HEK293 (cell line): ENCODE results near the gene SRSF12.

ENCODE experiments used
- CTCF ChIA-PET: fragments of 350-600 bp; formaldehyde crosslinking; extraction: SDS; loops from one replicate; lab custom pipeline; 2021; ENCODE audit warnings: antibody characterized with exemption; lab: Yijun Ruan, JAX
- POLR2A ChIA-PET: fragments of 300-600 bp; formaldehyde crosslinking; extraction: SDS; loops from one replicate; lab custom pipeline; 2020; ENCODE audit warnings: antibody characterized with exemption, inconsistent platforms; lab: Yijun Ruan, JAX
- H3K27ac ChIP-seq: fragments of 200-500 bp; sonication (Bioruptor generic); 2 replicates; pipeline ENCODE4 v1.5.1; 2014; ENCODE audit warnings: low read depth, low read length, control low read depth, inconsistent platforms; ENCODE audit errors: extremely low read depth
- H3K36me3 ChIP-seq, 2 experiments: fragments of 200-500 bp in 1 of 2; sonication (Bioruptor generic) in 1 of 2; 1 replicate in 1 of 2; 2 replicates in 1 of 2; pipeline ENCODE4 v1.5.1; 2014 to 2017; ENCODE audit warnings: inconsistent platforms in 2 of 2, low read length in 2 of 2; ENCODE audit not compliant: control insufficient read depth in 2 of 2, insufficient read depth in 1 of 2
- H3K4me1 ChIP-seq: fragments of 200-500 bp; sonication (Bioruptor generic); 2 replicates; pipeline ENCODE4 v1.5.1; 2014; ENCODE audit warnings: mild to moderate bottlenecking, low read length, inconsistent platforms; ENCODE audit not compliant: control insufficient read depth, insufficient read depth
- H3K4me3 ChIP-seq: 2 replicates; pipeline ENCODE4 v1.5.1; 2011; ENCODE audit warnings: low read depth, mild to moderate bottlenecking, control low read depth, low read length, moderate library complexity
- H3K9me3 ChIP-seq: fragments of 200-500 bp; sonication (Bioruptor generic); 2 replicates; pipeline ENCODE4 v1.5.1; 2014; ENCODE audit warnings: low read depth, low read length, inconsistent platforms; ENCODE audit not compliant: control insufficient read depth, insufficient read depth
- GLI4 ChIP-seq: fragments of 450-650 bp; formaldehyde crosslinking; IDR thresholded peaks from 2 replicates; pipeline ENCODE4 v1.5.1; 2016; ENCODE audit warnings: missing biosample characterization, missing genetic modification characterization
- KLF10 ChIP-seq: fragments of 450-650 bp; IDR thresholded peaks from 2 replicates; pipeline ENCODE4 v1.5.1; 2018; ENCODE audit warnings: missing biosample characterization, mild to moderate bottlenecking, missing genetic modification characterization
- ZBTB48 ChIP-seq: fragments of 450-650 bp; formaldehyde crosslinking; IDR thresholded peaks from 2 replicates; pipeline ENCODE4 v1.5.1; 2016; ENCODE audit warnings: missing biosample characterization, missing genetic modification characterization
- ZBTB7A ChIP-seq: fragments of 450-650 bp; formaldehyde crosslinking; IDR thresholded peaks from 2 replicates; pipeline ENCODE4 v1.5.1; 2016; ENCODE audit warnings: low read depth, missing biosample characterization, missing genetic modification characterization
- ZFHX2 ChIP-seq: fragments of 450-650 bp; formaldehyde crosslinking; conservative IDR thresholded peaks from 2 replicates; pipeline ENCODE4 v1.5.1; 2016; ENCODE audit warnings: missing biosample characterization, missing genetic modification characterization
- ZFP69B ChIP-seq: fragments of 450-650 bp; formaldehyde crosslinking; IDR thresholded peaks from 2 replicates; pipeline ENCODE4 v1.5.1; 2016; ENCODE audit warnings: missing biosample characterization, missing genetic modification characterization
- ZNF157 ChIP-seq: fragments of 450-650 bp; formaldehyde crosslinking; IDR thresholded peaks from 2 replicates; pipeline ENCODE4 v1.5.1; 2016; ENCODE audit warnings: missing biosample characterization, missing genetic modification characterization
- ZNF23 ChIP-seq: fragments of 450-650 bp; formaldehyde crosslinking; IDR thresholded peaks from 2 replicates; pipeline ENCODE4 v1.5.1; 2016; ENCODE audit warnings: missing biosample characterization, missing genetic modification characterization, borderline replicate concordance
- ZNF362 ChIP-seq: fragments of 450-650 bp; formaldehyde crosslinking; IDR thresholded peaks from 2 replicates; pipeline ENCODE4 v1.5.1; 2016; ENCODE audit warnings: missing biosample characterization, missing genetic modification characterization
- ZNF366 ChIP-seq: fragments of 450-650 bp; formaldehyde crosslinking; conservative IDR thresholded peaks from 2 replicates; pipeline ENCODE4 v1.5.1; 2016; ENCODE audit warnings: missing biosample characterization, missing genetic modification characterization
- ZNF48 ChIP-seq: fragments of 450-650 bp; formaldehyde crosslinking; IDR thresholded peaks from 2 replicates; pipeline ENCODE4 v1.5.1; 2016; ENCODE audit warnings: missing biosample characterization, missing genetic modification characterization
- ZNF596 ChIP-seq: fragments of 450-650 bp; IDR thresholded peaks from 2 replicates; pipeline ENCODE4 v1.5.0; 2018; ENCODE audit warnings: missing biosample characterization, mild to moderate bottlenecking, missing genetic modification characterization, moderate library complexity
- ZNF664 ChIP-seq: fragments of 450-650 bp; formaldehyde crosslinking; IDR thresholded peaks from 2 replicates; pipeline ENCODE4 v1.5.1; 2016; ENCODE audit warnings: missing biosample characterization, missing genetic modification characterization
- ZNF837 ChIP-seq: fragments of 450-650 bp; formaldehyde crosslinking; IDR thresholded peaks from 2 replicates; pipeline ENCODE4 v1.5.1; 2016; ENCODE audit warnings: missing biosample characterization, missing genetic modification characterization
- TF ChIP-seq, protein P1 (sequence below): fragments of 450-650 bp; formaldehyde crosslinking; IDR thresholded peaks from 2 replicates; pipeline ENCODE4 v1.5.1; 2016; ENCODE audit warnings: missing biosample characterization, missing genetic modification characterization
- TF ChIP-seq, protein P2 (sequence below): fragments of 450-650 bp; formaldehyde crosslinking; IDR thresholded peaks from 2 replicates; pipeline ENCODE4 v1.5.0; 2017; ENCODE audit warnings: missing biosample characterization, missing genetic modification characterization, borderline replicate concordance
- TF ChIP-seq, protein P3 (sequence below): fragments of 450-650 bp; formaldehyde crosslinking; IDR thresholded peaks from 2 replicates; pipeline ENCODE4; 2016; ENCODE audit warnings: missing biosample characterization, missing genetic modification characterization

Gene SRSF12

GRCh38 chr6:89069536-89070163 is 48.2 kb downstream of the SRSF12 start:
- POLR2A ChIA-PET, result no interaction called here
- H3K4me1 ChIP-seq, result no peaks in the 10 kb centered on the region
- TF ChIP-seq ZNF157 (tag by site-specific recombination), result no peak
- TF ChIP-seq ZNF366, result peak; percentile 87
- TF ChIP-seq, all 188 proteins: peak for 1
- Histone ChIP-seq H3K27ac (no peak overlapping the region), H3K36me3 (no peaks in the 10 kb centered on the region), H3K9me3 (no peaks in the 10 kb centered on the region), H3K4me3 (no peak overlapping the region)
- CTCF ChIA-PET, result interaction anchor here (0.6 to 0.7 kb wide), 2 partner anchors 54 to 87 kb away, joined by 3 read pairs; no protein-coding TSS in a partner anchor

DNA sequence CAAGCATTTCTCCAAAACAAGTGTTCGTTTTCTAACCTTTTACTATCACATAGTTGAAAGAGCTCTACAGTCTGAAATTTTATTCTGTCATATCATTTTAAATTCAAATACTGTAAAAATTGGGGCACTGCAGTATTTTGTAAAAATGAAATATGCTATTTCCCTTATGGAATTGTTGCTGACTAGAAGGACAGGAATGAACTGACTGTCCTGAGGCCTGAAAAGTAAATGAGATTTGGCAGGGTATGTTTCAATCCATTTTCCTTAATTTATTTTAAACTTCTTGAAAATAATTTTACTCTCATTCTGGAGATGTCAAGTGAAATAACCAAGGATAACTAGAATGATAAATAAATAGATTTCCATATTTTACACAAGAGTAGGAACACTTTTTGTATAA is 49.2 kb downstream of the SRSF12 start:
- Histone ChIP-seq H3K4me3 (no peak overlapping the region), H3K36me3 (no peaks in the 10 kb centered on the region), H3K4me1 (no peaks in the 10 kb centered on the region), H3K9me3 (no peaks in the 10 kb centered on the region)
- CTCF ChIA-PET, result interaction anchor here (0.6 kb wide), 2 partner anchors 42 to 86 kb away, joined by 3 to 4 read pairs; no protein-coding TSS in a partner anchor
- TF ChIP-seq, protein P1, sequence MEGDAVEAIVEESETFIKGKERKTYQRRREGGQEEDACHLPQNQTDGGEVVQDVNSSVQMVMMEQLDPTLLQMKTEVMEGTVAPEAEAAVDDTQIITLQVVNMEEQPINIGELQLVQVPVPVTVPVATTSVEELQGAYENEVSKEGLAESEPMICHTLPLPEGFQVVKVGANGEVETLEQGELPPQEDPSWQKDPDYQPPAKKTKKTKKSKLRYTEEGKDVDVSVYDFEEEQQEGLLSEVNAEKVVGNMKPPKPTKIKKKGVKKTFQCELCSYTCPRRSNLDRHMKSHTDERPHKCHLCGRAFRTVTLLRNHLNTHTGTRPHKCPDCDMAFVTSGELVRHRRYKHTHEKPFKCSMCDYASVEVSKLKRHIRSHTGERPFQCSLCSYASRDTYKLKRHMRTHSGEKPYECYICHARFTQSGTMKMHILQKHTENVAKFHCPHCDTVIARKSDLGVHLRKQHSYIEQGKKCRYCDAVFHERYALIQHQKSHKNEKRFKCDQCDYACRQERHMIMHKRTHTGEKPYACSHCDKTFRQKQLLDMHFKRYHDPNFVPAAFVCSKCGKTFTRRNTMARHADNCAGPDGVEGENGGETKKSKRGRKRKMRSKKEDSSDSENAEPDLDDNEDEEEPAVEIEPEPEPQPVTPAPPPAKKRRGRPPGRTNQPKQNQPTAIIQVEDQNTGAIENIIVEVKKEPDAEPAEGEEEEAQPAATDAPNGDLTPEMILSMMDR (tag by site-specific recombination), result no peak
- TF ChIP-seq, protein P2, sequence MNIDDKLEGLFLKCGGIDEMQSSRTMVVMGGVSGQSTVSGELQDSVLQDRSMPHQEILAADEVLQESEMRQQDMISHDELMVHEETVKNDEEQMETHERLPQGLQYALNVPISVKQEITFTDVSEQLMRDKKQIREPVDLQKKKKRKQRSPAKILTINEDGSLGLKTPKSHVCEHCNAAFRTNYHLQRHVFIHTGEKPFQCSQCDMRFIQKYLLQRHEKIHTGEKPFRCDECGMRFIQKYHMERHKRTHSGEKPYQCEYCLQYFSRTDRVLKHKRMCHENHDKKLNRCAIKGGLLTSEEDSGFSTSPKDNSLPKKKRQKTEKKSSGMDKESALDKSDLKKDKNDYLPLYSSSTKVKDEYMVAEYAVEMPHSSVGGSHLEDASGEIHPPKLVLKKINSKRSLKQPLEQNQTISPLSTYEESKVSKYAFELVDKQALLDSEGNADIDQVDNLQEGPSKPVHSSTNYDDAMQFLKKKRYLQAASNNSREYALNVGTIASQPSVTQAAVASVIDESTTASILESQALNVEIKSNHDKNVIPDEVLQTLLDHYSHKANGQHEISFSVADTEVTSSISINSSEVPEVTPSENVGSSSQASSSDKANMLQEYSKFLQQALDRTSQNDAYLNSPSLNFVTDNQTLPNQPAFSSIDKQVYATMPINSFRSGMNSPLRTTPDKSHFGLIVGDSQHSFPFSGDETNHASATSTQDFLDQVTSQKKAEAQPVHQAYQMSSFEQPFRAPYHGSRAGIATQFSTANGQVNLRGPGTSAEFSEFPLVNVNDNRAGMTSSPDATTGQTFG (tag by site-specific recombination), result no peak
- no peak for TF ChIP-seq ZNF362 (tag by site-specific recombination)
- TF ChIP-seq, protein P3, sequence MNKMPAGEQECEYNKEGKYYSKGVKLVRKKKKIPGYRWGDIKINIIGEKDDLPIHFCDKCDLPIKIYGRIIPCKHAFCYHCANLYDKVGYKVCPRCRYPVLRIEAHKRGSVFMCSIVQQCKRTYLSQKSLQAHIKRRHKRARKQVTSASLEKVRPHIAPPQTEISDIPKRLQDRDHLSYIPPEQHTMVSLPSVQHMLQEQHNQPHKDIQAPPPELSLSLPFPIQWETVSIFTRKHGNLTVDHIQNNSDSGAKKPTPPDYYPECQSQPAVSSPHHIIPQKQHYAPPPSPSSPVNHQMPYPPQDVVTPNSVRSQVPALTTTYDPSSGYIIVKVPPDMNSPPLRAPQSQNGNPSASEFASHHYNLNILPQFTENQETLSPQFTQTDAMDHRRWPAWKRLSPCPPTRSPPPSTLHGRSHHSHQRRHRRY (tag by site-specific recombination), result no peak
- TF ChIP-seq GLI4 (tag by site-specific recombination), result no peak
- TF ChIP-seq ZBTB7A (tag by site-specific recombination), result no peak
- TF ChIP-seq ZNF837, result no peak
- TF ChIP-seq, all 188 proteins: peak for 0
- no peak overlapping the region for H3K27ac ChIP-seq
- POLR2A ChIA-PET, result no interaction called here

GRCh38 chr6:89067796-89068195 is 50.1 kb downstream of the SRSF12 start:
- POLR2A ChIA-PET, result interaction anchor here (0.6 to 1.9 kb wide), 2 partner anchors 13 to 80 kb away, joined by 3 to 20 read pairs; partner anchors contain the start of gene PNRC1
- no peak overlapping the region for H3K27ac ChIP-seq
- TF ChIP-seq, protein P2 (tag by site-specific recombination), result no peak
- TF ChIP-seq ZFHX2, result no peak
- no peak for TF ChIP-seq ZNF664 (tag by site-specific recombination)
- TF ChIP-seq ZNF23 (tag by site-specific recombination), result no peak
- no peak for TF ChIP-seq ZNF596 (tag by site-specific recombination)
- TF ChIP-seq KLF10 (tag by site-specific recombination), result no peak
- TF ChIP-seq ZNF48 (tag by site-specific recombination), result no peak
- TF ChIP-seq ZBTB48 (tag by site-specific recombination), result no peak
- TF ChIP-seq ZFP69B (tag by site-specific recombination), result no peak
- TF ChIP-seq, all 188 proteins: peak for 0
- Histone ChIP-seq H3K9me3 (no peaks in the 10 kb centered on the region), H3K36me3 (no peaks in the 10 kb centered on the region), H3K4me3 (no peak overlapping the region), H3K4me1 (no peaks in the 10 kb centered on the region)
- CTCF ChIA-PET, result no interaction called here
